B cell (primary cell): ENCODE data around the gene TMEM120A.

Experiments used
- EZH2 ChIP-seq: IDR thresholded peaks from 2 replicates; pipeline ENCODE4 v1.6.1; 2012; ENCODE audit warnings: borderline replicate concordance, low read depth, mild to moderate bottlenecking, moderate library complexity, low read length; ENCODE audit not compliant: insufficient read depth, poor library complexity, severe bottlenecking
- TF ChIP-seq, protein P1 (sequence below): fragments of 200-600 bp; IDR thresholded peaks from one replicate; pipeline ENCODE4 v1.8.0; 2022; ENCODE audit warnings: antibody characterized with exemption, mild to moderate bottlenecking

DNA sequence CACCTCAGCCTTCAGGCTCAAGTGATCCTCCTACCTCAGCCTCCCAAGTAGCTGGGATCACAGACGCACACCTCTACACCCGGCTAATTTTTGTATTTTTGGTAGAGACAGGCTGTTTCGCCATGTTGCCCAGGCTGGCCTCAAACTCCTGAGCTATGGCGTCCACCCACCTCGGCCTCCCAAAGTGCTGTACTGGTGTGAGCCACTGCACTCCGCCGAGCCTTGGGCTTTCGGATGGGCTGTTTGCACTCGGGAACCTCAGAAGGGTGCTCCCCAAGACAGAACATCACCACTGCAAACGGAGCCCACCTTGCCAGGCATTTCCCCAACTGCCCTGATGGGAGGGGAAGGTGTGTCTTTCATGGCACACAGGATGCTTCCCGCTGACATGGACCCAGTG, 27.3 kb downstream of the TMEM120A start:
- TF ChIP-seq, protein P1, sequence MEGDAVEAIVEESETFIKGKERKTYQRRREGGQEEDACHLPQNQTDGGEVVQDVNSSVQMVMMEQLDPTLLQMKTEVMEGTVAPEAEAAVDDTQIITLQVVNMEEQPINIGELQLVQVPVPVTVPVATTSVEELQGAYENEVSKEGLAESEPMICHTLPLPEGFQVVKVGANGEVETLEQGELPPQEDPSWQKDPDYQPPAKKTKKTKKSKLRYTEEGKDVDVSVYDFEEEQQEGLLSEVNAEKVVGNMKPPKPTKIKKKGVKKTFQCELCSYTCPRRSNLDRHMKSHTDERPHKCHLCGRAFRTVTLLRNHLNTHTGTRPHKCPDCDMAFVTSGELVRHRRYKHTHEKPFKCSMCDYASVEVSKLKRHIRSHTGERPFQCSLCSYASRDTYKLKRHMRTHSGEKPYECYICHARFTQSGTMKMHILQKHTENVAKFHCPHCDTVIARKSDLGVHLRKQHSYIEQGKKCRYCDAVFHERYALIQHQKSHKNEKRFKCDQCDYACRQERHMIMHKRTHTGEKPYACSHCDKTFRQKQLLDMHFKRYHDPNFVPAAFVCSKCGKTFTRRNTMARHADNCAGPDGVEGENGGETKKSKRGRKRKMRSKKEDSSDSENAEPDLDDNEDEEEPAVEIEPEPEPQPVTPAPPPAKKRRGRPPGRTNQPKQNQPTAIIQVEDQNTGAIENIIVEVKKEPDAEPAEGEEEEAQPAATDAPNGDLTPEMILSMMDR: no peak
- no peak for TF ChIP-seq EZH2
